ENCODE measurements around the gene CMTM5. TPM values are rescaled to one million over a fixed set of nuclear protein-coding genes. Genes with fewer than 3 reads are reported as not detected.

The CMTM5 gene
- 1.0 TPM in 1 of 2 replicates, not detected in the other for polyA plus RNA-seq (2014; cell fraction: cytosol; rRNA removed)
- 1.1 and 1.3 TPM in 2 replicates for polyA plus RNA-seq (2014; cell fraction: nucleus; rRNA removed)

GRCh38 chr14:23376482-23377197, at the start of gene CMTM5:
Gene CMTM5 (plus strand): TSS chr14:23377046. CDS start chr14:23377252, 206 bp downstream.
- peak; percentile 48 for DNase-seq (ENCODE audit: low spot score)

GRCh38 chr14:23327947-23328744, 48.7 kb upstream of the CMTM5 start:
- peak; percentile 77 for DNase-seq (ENCODE audit: low spot score)

- DNase-seq (ENCODE audit: low spot score), result no peak
Observed at GRCh38 chr14:23335623-23336022, 41.2 kb upstream of the CMTM5 start.

GRCh38 chr14:23339506-23340268, 37.2 kb upstream of the CMTM5 start:
- DNase-seq (ENCODE audit: low spot score), result no peak

- no peak for DNase-seq (ENCODE audit: low spot score)
Observed at GRCh38 chr14:23344481-23344880, 32.4 kb upstream of the CMTM5 start.

- DNase-seq (ENCODE audit: low spot score), result no peak
Observed at GRCh38 chr14:23345987-23346692, 30.7 kb upstream of the CMTM5 start.

- no peak for DNase-seq (ENCODE audit: low spot score)
Observed at GRCh38 chr14:23346693-23347405, 30.0 kb upstream of the CMTM5 start.

- DNase-seq (ENCODE audit: low spot score), result no peak
Observed at GRCh38 chr14:23347406-23348296, 29.2 kb upstream of the CMTM5 start.

- no peak for DNase-seq (ENCODE audit: low spot score)
Observed at GRCh38 chr14:23348297-23348655, 28.6 kb upstream of the CMTM5 start.

GRCh38 chr14:23349156-23349845, 27.5 kb upstream of the CMTM5 start:
- no peak for DNase-seq (ENCODE audit: low spot score)

- DNase-seq (ENCODE audit: low spot score), result peak; percentile 32
Observed at GRCh38 chr14:23351681-23352505, 25.0 kb upstream of the CMTM5 start.

GRCh38 chr14:23352506-23353432, 24.1 kb upstream of the CMTM5 start, which contains the start of gene SLC22A17:
Gene SLC22A17 (minus strand): TSS chr14:23352887.
- DNase-seq (ENCODE audit: low spot score), result peak; percentile 90

- no peak for DNase-seq (ENCODE audit: low spot score)
Observed at GRCh38 chr14:23353433-23353780, 23.4 kb upstream of the CMTM5 start.

GRCh38 chr14:23354990-23355389, 21.9 kb upstream of the CMTM5 start:
- DNase-seq (ENCODE audit: low spot score), result no peak

GRCh38 chr14:23355871-23356435, 20.9 kb upstream of the CMTM5 start:
- DNase-seq (ENCODE audit: low spot score), result no peak

GRCh38 chr14:23356662-23357061, 20.2 kb upstream of the CMTM5 start:
- no peak for DNase-seq (ENCODE audit: low spot score)

- DNase-seq (ENCODE audit: low spot score), result no peak
Observed at GRCh38 chr14:23357261-23357660, 19.6 kb upstream of the CMTM5 start.
